ENCODE results near the gene TPI1. TPM values are rescaled to one million over a fixed set of nuclear protein-coding genes. Genes with fewer than 3 reads are reported as not detected.
"Not testable (repeated sequence)": the region's sequence is repeated elsewhere in the genome, so short reads cannot be mapped to it uniquely, and the experiment has no call there.

Gene TPI1
- total and polyA plus RNA-seq, 2 experiments from 2014 or later, result 571 to 891 TPM

DNA sequence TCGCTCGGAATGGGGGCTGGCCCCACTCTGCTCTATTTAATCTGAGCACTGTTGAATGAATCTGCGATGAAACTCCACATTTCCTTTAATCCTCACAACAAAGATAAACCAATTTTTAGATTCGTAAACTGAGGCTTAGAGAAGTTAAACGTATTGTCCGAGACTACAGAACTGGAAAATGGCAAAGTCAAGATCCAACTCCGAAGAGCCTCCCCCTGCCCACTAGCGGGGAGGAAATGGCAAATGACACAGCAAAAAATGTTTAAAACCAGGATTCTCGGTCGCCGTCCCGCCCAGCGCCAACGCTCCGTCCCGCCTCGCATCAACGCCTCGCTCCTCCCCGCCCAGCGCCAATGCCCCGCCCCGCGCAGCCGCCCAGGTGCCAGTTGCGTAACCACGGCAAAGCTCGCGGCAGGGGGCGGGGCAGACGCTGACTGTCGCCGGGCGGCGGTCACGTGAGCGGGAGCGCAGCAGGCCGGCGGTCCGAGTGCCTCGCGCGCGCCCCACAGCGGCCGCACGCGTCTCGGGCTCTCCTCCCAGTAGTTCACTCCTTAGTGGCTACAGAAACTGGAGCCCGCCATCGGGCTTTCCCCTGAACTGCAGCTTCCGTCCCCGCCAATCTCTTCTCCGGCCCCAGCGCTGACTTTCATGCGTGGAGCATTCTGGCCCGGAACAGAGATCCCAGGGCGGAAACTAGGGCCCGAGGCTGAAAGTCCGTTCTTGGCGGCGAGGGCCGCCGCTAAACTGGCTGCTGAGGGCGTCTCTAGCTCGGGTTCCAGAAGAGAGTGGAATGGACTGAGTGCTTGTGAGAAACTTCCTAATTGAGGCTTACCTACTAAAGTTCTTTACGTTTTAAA, 23.7 kb downstream of the TPI1 start:
- H3K27me3 ChIP-seq, result no peaks in the 10 kb centered on the region
- H3K4me2 ChIP-seq, result peak overlapping the region; percentile 81
- H3K9me2 ChIP-seq (replicated peaks; ENCODE audit: insufficient read depth), result no peaks in the 10 kb centered on the region
- peak overlapping the region; percentile 32 for H3K4me3 ChIP-seq
- H3K36me3 ChIP-seq (replicated peaks; ENCODE audit: insufficient read depth, low read depth), result no peaks in the 10 kb centered on the region
- H3K79me2 ChIP-seq, result peaks cover 9% of the 10 kb centered on the region
- TF ChIP-seq, protein P1, sequence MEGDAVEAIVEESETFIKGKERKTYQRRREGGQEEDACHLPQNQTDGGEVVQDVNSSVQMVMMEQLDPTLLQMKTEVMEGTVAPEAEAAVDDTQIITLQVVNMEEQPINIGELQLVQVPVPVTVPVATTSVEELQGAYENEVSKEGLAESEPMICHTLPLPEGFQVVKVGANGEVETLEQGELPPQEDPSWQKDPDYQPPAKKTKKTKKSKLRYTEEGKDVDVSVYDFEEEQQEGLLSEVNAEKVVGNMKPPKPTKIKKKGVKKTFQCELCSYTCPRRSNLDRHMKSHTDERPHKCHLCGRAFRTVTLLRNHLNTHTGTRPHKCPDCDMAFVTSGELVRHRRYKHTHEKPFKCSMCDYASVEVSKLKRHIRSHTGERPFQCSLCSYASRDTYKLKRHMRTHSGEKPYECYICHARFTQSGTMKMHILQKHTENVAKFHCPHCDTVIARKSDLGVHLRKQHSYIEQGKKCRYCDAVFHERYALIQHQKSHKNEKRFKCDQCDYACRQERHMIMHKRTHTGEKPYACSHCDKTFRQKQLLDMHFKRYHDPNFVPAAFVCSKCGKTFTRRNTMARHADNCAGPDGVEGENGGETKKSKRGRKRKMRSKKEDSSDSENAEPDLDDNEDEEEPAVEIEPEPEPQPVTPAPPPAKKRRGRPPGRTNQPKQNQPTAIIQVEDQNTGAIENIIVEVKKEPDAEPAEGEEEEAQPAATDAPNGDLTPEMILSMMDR (IDR thresholded peaks at IDR 0.05; ENCODE audit: poor library complexity), result peak; percentile 85
- no peak for TF ChIP-seq EZH2phosphoT487 (IDR thresholded peaks at IDR 0.05; ENCODE audit: low read depth, severe bottlenecking, unreplicated experiment)
- H3K27ac ChIP-seq, result peak overlapping the region; percentile 96
- WGBS (ENCODE audit: low lambda C conversion rate, missing lambda C conversion rate), result 5% methylated on average over 68 of the region's 68 CpGs
- H3K4me1 ChIP-seq (ENCODE audit: insufficient read depth), result peaks cover 15% of the 10 kb centered on the region
- peak overlapping the region; percentile 90 for H2AFZ ChIP-seq
- H3K9me3 ChIP-seq (ENCODE audit: low read depth), result no peaks in the 10 kb centered on the region
- H4K20me1 ChIP-seq (ENCODE audit: insufficient read depth, poor library complexity, severe bottlenecking), result no peaks in the 10 kb centered on the region
- peak; percentile 99 for DNase-seq (ENCODE audit: low spot score)

DNA sequence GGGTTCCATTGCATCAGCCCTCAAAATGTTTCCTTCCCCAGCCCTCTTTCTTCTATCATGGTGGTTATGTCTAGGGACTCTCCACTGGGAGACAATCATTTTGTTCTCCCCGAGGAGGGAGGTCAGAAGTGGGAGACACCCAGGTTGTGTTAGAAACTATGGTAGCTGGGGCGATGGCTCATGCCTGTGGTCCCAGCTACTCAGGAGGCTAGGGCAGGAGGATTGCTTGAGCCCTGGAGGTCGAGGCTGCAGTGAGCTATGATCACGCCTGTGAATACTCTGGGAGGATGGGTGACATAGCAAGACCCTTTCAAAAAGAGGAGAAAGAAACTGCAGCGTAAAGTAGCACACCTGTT, 24.3 kb downstream of the TPI1 start:
- no peaks in the 10 kb centered on the region for H3K9me2 ChIP-seq (replicated peaks; ENCODE audit: insufficient read depth)
- 98% methylated on average over 5 of the region's 5 CpGs for WGBS (ENCODE audit: low lambda C conversion rate, missing lambda C conversion rate)
- H4K20me1 ChIP-seq (ENCODE audit: insufficient read depth, poor library complexity, severe bottlenecking), result no peaks in the 10 kb centered on the region
- peak overlapping the region; percentile 96 for H3K27ac ChIP-seq
- TF ChIP-seq EZH2phosphoT487 (IDR thresholded peaks at IDR 0.05; ENCODE audit: low read depth, severe bottlenecking, unreplicated experiment) (no peak), EZH2 (IDR thresholded peaks at IDR 0.05; ENCODE audit: borderline replicate concordance) (no peak)
- TF ChIP-seq, protein P1 (IDR thresholded peaks at IDR 0.05; ENCODE audit: poor library complexity), result no peak
- peaks cover 9% of the 10 kb centered on the region for H3K79me2 ChIP-seq
- peak overlapping the region; percentile 81 for H3K4me2 ChIP-seq
- H3K36me3 ChIP-seq (replicated peaks; ENCODE audit: insufficient read depth, low read depth), result no peaks in the 10 kb centered on the region
- DNase-seq (ENCODE audit: low spot score), result no peak
- peak overlapping the region; percentile 32 for H3K4me3 ChIP-seq
- H3K9me3 ChIP-seq (ENCODE audit: low read depth), result no peaks in the 10 kb centered on the region
- peak overlapping the region; percentile 90 for H2AFZ ChIP-seq
- no peaks in the 10 kb centered on the region for H3K27me3 ChIP-seq
- peaks cover 15% of the 10 kb centered on the region for H3K4me1 ChIP-seq (ENCODE audit: insufficient read depth)

DNA sequence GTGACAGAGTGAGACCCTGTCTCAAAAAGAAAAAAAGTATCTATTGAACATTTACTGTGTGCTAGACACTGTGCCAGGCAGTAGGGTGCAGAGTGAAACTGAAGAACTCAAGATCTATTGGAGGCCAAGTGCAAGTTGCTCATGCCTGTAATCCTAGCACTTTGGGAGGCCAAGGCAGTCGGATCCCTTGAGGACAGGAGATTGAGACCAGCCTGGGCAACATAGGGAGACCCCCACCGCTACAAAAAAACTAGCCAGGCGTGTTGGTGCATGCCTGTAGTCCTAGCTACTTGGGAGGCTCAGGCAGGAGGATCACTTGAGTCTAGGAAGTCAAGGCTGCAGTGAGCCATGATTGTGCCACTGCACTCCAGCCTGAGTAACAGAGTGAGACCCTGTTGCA, 25.4 kb downstream of the TPI1 start:
- not testable (repeated sequence) for H3K4me3 ChIP-seq; H3K4me1 ChIP-seq (ENCODE audit: insufficient read depth); H3K27me3 ChIP-seq; H3K79me2 ChIP-seq; H3K27ac ChIP-seq; H3K4me2 ChIP-seq; H3K9me2 ChIP-seq (replicated peaks; ENCODE audit: insufficient read depth); H3K9me3 ChIP-seq (ENCODE audit: low read depth); H2AFZ ChIP-seq; H4K20me1 ChIP-seq (ENCODE audit: insufficient read depth, poor library complexity, severe bottlenecking); H3K36me3 ChIP-seq (replicated peaks; ENCODE audit: insufficient read depth, low read depth); DNase-seq (ENCODE audit: low spot score)
- WGBS (ENCODE audit: low lambda C conversion rate, missing lambda C conversion rate), result 90% methylated on average over 3 of the region's 3 CpGs

DNA sequence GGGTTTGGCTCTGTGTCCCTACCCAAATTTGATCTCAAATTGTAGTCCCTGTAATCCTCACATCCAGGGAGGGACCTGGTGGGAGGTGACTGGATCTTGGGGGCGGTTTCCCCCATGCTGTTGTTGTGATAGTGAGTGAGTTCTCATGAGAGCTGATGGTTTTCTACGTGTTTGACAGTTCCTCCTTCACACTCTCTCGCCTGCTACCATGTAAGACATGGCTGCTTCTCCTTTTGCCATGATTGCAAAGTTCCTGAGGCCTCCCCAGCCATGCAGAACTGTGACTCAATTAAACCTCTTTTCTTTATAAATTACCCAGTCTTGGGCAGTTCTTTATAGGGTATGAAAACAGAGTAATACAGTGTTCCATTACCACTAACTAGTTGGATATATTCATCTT, 27.0 kb downstream of the TPI1 start:
- peaks cover 4% of the 10 kb centered on the region for H3K4me1 ChIP-seq (ENCODE audit: insufficient read depth)
- H3K4me3 ChIP-seq, result no peak overlapping the region
- no peaks in the 10 kb centered on the region for H4K20me1 ChIP-seq (ENCODE audit: insufficient read depth, poor library complexity, severe bottlenecking)
- no peak overlapping the region for H2AFZ ChIP-seq
- no peaks in the 10 kb centered on the region for H3K9me3 ChIP-seq (ENCODE audit: low read depth)
- TF ChIP-seq, protein P1 (IDR thresholded peaks at IDR 0.05; ENCODE audit: poor library complexity), result no peak
- no peak for TF ChIP-seq EZH2phosphoT487 (IDR thresholded peaks at IDR 0.05; ENCODE audit: low read depth, severe bottlenecking, unreplicated experiment)
- TF ChIP-seq EZH2 (IDR thresholded peaks at IDR 0.05; ENCODE audit: borderline replicate concordance), result no peak
- no peaks in the 10 kb centered on the region for H3K36me3 ChIP-seq (replicated peaks; ENCODE audit: insufficient read depth, low read depth)
- no peaks in the 10 kb centered on the region for H3K27me3 ChIP-seq
- no peak overlapping the region for H3K4me2 ChIP-seq
- WGBS (ENCODE audit: low lambda C conversion rate, missing lambda C conversion rate), result 94% methylated on average over 3 of the region's 3 CpGs
- peaks cover 9% of the 10 kb centered on the region for H3K79me2 ChIP-seq
- no peak overlapping the region for H3K27ac ChIP-seq
- DNase-seq (ENCODE audit: low spot score), result no peak
- no peaks in the 10 kb centered on the region for H3K9me2 ChIP-seq (replicated peaks; ENCODE audit: insufficient read depth)

Measured in hepatocyte (in vitro differentiated cells).